Neutrophil (primary cell): ENCODE results near the gene CNTNAP5.

Experiments used
- H3K27ac ChIP-seq: fragments of 200-600 bp; sonication (generic); 2 replicates; pipeline ENCODE4 v1.5.1; 2016; ENCODE audit warnings: mild to moderate bottlenecking, moderate library complexity
- H3K27me3 ChIP-seq: fragments of 200-600 bp; sonication (generic); 2 replicates; pipeline ENCODE4 v1.6.0; 2016; ENCODE audit warnings: mild to moderate bottlenecking
- H3K36me3 ChIP-seq: fragments of 200-600 bp; sonication (generic); 2 replicates; pipeline ENCODE4 v1.5.1; 2017
- H3K4me1 ChIP-seq, 2 experiments: fragments of 200-600 bp in 1 of 2; sonication (generic) in 1 of 2; 1 replicate in 1 of 2; 2 replicates in 1 of 2; pipeline versions ENCODE4 v1.5.1 to v1.6.1; 2013 to 2016; ENCODE audit warnings: low read depth in 1 of 2, low read length in 1 of 2, mild to moderate bottlenecking in 1 of 2, moderate library complexity in 1 of 2; ENCODE audit not compliant: control insufficient read depth in 1 of 2, insufficient read depth in 1 of 2
- H3K4me3 ChIP-seq, 2 experiments: fragments of 200-600 bp in 1 of 2; sonication (generic) in 1 of 2; 1 replicate in 1 of 2; 2 replicates in 1 of 2; pipeline ENCODE4 v1.5.1; 2013 to 2016; ENCODE audit warnings: low read depth in 1 of 2, low read length in 1 of 2, mild to moderate bottlenecking in 1 of 2, moderate library complexity in 1 of 2
- H3K9me3 ChIP-seq: fragments of 200-600 bp; sonication (generic); 2 replicates; pipeline ENCODE4 v1.5.1; 2016
- TF ChIP-seq, protein P1 (sequence below): fragments of 200-600 bp; sonication (generic); IDR thresholded peaks from 2 replicates; pipeline ENCODE4 v1.5.1; 2016; ENCODE audit warnings: antibody characterized with exemption

The CNTNAP5 gene

DNA sequence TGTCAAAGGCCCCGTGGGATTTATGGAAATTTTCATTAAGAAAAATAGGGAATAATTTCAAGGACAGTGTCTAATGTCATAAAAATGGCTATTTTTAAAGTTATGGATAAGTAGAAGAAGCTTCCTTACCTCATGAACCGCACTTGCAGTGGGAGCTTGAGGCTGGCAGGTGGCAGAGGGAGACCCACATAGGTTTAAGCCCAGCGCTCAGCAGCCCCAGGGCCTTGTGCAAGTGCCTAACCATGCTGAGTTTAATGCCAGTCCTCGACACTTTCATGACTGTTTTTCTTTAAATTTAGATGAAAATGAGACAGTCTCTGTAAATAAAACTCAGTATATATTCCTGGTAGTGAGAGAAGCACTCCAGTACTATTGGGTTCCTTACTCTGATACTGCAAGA is 285.6 kb downstream of the CNTNAP5 start:
- Histone ChIP-seq H3K4me1 (no peaks in the 10 kb centered on the region), H3K36me3 (no peaks in the 10 kb centered on the region), H3K27ac (no peak overlapping the region), H3K9me3 (no peaks in the 10 kb centered on the region), H3K27me3 (no peaks in the 10 kb centered on the region), H3K4me3 (no peak overlapping the region)
- TF ChIP-seq, protein P1, sequence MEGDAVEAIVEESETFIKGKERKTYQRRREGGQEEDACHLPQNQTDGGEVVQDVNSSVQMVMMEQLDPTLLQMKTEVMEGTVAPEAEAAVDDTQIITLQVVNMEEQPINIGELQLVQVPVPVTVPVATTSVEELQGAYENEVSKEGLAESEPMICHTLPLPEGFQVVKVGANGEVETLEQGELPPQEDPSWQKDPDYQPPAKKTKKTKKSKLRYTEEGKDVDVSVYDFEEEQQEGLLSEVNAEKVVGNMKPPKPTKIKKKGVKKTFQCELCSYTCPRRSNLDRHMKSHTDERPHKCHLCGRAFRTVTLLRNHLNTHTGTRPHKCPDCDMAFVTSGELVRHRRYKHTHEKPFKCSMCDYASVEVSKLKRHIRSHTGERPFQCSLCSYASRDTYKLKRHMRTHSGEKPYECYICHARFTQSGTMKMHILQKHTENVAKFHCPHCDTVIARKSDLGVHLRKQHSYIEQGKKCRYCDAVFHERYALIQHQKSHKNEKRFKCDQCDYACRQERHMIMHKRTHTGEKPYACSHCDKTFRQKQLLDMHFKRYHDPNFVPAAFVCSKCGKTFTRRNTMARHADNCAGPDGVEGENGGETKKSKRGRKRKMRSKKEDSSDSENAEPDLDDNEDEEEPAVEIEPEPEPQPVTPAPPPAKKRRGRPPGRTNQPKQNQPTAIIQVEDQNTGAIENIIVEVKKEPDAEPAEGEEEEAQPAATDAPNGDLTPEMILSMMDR: no peak

DNA sequence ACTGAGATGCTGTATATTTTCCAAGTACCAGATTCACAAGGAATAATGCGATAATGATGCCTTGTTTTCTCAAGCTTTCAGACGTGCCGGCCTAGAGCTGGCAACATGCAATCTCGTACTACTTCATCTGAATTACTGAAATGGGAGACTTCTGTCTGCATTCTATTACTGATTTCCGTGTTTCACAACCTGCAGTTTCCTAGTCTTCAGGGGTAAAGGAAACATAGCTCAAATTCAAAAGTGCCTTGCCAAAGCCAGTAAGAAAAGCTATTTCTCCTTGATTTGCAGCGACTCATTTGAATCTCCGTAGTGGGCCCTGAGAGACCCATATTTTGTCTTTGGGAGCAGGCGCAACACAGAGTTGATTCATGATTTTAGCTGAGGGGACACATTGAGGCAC is 289.0 kb downstream of the CNTNAP5 start:
- Histone ChIP-seq H3K4me1 (no peaks in the 10 kb centered on the region), H3K27me3 (no peaks in the 10 kb centered on the region), H3K4me3 (no peak overlapping the region), H3K27ac (no peak overlapping the region), H3K36me3 (no peaks in the 10 kb centered on the region), H3K9me3 (no peaks in the 10 kb centered on the region)
- TF ChIP-seq, protein P1: no peak

DNA sequence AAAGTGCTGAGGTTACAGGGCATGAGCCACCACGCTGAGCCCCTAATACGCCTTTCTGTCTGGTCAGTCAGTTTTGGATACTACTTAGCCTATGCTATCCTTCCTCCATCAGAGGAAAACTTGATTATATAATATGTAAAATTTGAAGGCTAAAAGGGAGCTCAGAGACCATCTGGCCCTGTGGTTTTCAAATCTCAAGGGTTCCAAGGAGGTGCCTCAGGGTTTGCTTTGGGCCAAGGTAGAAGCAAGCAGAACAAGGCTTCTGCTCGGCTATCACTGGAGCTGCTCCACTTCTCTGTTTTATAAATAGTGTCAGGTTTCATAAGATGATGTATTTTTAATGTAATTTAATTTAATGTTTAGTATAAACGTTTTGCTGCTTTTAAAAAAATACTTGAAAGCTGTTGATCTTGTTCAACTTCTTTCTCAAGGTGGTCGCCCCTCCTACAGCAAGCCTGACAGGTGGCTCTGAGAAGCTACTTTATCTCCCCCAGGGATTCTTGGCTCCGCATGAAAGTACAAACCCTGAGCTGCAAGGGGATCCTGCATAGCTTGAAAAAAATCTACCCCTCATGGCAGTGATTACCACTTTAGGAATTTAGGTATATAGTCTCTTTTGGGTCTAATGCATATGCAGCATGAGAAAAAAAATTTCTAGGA is 290.3 kb downstream of the CNTNAP5 start:
- no peak overlapping the region for H3K27ac ChIP-seq
- no peaks in the 10 kb centered on the region for H3K9me3 ChIP-seq
- no peaks in the 10 kb centered on the region for H3K4me1 ChIP-seq
- H3K27me3 ChIP-seq: no peaks in the 10 kb centered on the region
- TF ChIP-seq, protein P1: no peak
- H3K36me3 ChIP-seq: no peaks in the 10 kb centered on the region
- no peak overlapping the region for H3K4me3 ChIP-seq

DNA sequence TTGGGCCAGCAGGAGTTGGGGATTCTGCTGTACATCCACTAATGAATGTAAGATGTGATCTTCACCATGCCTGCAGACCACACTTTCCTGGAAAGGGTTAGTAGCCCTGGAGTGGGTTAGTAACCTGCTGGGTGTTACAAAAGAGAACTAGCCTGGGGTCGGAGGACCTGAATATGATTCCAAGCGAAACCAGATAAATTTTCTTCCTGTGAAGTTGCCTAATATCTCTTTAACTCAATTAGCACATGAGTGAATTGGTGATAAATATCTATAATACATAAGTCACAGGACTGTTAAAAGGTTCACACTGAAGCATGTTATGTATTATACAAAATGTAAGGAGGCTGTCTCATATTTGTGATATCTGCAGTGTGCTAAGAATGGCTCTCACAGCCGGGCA is 291.0 kb downstream of the CNTNAP5 start:
- Histone ChIP-seq H3K9me3 (no peaks in the 10 kb centered on the region), H3K27me3 (no peaks in the 10 kb centered on the region), H3K36me3 (no peaks in the 10 kb centered on the region), H3K27ac (no peak overlapping the region), H3K4me3 (no peak overlapping the region), H3K4me1 (no peaks in the 10 kb centered on the region)
- TF ChIP-seq, protein P1: no peak

DNA sequence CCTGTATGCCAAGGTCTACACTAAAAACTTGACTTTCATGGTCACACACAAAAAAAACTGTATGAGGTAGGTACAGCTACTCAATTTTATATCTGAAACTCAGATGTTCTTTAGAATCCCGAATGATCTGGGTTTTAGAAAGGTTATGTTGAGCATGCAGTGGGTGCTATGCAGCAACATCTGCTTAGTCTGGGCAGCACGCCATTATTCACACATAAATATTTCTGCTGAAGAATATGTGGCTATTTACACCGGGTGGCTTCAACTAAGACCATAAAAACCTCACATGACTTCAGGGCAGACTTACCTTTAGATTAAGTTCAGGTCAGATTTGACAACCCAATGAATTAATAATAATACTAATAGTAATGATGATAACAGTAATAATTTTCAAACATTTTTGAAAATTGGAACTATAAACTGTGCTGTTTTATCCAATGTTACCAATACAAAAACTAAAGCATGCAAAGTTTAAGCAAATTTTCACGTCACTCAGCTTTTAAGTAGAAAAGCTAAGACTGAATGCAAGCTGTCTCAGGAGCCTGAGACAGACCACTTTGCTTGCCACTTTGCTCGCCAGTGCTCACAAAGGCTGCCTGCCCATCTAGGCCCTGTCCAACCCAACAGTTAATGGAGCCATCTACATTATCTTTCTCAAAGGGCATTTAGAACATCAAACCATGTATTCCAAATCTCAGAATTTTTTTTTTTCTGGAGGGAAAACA is 292.0 kb downstream of the CNTNAP5 start:
- Histone ChIP-seq H3K27ac (no peak overlapping the region), H3K27me3 (no peaks in the 10 kb centered on the region), H3K36me3 (no peaks in the 10 kb centered on the region), H3K9me3 (no peaks in the 10 kb centered on the region), H3K4me1 (no peaks in the 10 kb centered on the region), H3K4me3 (no peak overlapping the region)
- TF ChIP-seq, protein P1: no peak
